Spleen (tissue), 3 donors: ENCODE data around the gene WDR90.

Experiments used
- POLR2A ChIP-seq, 3 donors: fragments of 450-650 bp; IDR thresholded peaks; one replicate each; pipeline ENCODE4 v1.5.1; 2017; ENCODE audit warnings: antibody characterized with exemption in 3 of 3, mild to moderate bottlenecking in 1 of 3
- POLR2AphosphoS5 ChIP-seq, 3 donors: sonication (generic); formaldehyde crosslinking; IDR thresholded peaks; one replicate each; pipeline ENCODE4 v1.5.1; 2017; ENCODE audit warnings: antibody characterized with exemption in 3 of 3

- TF ChIP-seq POLR2AphosphoS5 (IDR thresholded peaks at IDR 0.05) (no peak), POLR2A (IDR thresholded peaks at IDR 0.05) (no peak)
Measured at GRCh38 chr16:657487-657886, 8.3 kb downstream of the WDR90 start.
